Measurements from ENCODE around the gene UBE2H.

UBE2H gene

DNA sequence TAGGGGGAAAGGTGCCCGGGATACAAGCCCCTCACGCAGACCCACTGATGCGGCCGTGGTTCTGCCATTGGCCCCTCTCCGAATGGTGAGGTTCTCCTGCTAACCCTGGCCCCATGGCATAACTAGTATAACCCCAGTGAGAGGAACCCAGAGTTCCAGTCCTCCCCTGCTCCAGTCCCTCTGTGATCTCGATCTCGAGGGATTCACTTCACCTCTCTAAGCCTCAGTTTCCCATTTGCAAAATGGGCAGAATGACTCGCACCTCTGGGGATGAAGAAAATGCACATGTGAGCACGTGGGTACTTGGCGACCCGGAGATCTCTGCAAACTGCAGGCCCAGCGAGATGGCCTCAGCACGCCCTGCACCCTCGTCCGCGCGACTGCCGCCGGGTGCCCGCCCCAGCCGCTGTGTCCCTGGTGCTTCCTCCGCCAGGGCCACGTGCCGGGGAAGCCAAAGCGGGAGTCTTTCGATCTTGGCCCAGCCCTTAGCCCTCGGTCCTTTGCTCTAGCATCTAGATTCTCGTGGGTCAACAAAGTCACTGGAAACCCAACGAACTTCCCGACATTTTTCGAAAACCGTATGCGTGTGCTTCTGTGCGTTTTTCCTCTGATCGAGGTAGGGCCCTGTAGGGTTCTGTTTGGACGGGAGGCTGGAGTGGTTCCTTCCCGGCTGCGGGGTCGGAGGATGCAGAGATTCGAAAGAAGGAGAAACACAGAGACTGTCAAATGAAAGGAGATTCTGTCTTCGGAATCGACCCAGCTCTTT, 169.8 kb downstream of the UBE2H start:
- no peak for DNase-seq

DNA sequence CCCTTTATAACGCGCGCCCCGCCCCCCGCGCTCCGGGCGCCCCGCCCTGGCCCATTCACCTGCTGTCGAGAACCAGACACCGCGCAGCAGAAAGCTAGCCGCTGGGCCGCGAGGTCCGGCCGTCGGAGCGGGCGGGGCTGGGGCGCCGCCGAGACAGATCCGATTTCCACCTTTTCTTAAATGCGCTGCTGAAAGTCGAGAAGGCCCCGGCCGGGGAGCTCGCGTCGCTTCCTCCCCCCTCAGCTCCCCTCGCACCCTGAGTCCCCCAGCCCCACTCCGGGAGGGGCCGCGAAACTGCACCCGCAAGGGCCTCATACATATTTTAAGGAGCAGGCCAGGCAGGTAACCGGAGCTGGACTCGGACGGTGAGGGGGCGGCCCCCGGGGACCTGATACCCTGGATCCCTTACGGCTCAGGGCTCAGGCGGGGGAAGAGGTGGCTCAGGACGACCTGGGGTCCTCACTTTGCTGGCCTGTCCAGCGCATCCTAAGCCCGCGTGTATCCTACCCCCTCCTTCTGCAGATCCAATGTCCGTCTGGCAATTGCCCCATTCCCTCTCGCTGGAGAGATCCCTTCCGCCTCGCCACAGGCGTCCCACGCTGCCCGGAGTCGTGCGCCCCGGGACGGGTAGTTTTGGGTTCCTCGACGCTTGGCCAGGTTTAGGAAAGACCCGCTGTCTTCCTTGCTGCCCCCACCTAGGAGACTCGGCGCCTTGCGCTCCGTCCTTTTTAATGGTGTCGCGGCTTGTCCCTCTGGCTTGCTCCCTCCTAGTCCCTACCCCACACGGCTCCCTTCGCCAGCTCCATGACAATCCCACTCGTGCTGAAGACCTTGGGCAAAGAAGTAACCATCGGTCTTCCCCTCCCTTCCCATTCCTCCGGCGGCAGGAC, 170.6 kb downstream of the UBE2H start:
- peak; percentile 24 for DNase-seq

DNA sequence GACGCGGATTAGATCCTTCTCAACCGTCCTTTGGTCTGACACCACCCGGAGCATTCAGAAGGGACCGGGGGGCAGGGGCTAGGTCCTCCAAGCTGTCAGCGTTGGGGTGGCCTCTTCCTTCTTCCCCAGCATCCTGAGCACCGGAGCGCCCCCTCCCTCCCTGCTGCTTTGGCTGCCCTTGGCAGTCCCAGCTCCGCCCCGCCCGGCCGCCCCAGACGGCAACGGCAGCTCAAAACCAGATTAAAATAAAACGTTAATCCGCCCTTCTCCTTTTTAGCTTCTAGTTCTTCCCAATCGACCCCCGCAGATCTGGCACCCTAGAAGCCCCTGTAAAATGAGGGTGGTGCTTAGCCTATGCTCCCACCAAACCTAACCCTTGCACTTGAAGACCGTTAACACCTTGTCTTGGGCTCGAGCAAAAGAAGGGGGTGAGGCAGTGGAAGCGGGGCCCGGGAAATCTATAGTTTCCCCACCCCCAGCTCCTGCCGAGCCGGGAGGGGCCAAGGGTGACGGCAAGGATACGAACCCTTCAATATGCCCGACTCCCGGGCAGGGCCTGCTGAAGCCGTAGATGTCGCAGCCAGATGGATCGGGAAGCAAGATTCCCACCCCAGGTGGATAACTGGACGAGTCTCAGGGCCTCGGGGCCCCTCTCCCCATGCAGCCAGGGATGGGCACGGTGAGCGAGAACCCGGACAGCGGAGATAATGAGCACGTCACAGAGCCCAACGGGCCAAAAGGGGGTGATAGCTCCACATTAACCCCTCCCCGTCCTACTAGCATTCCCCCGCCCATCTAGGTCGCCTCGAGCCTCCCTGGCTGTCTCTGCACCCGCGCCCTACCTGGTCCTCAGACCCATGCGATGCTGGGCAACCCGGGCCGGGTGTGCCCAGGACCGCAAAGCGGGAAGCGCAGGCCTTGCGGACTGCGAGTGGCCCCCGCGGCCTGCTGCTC, 171.5 kb downstream of the UBE2H start:
- peak; percentile 38 for DNase-seq

All from NCI-H1105 treated with DMSO at 0.1 percent for 48 hours (cell line).